ENCODE data around the gene ZMYM4. TPM values are rescaled to one million over a fixed set of nuclear protein-coding genes. Genes with fewer than 3 reads are reported as not detected.
A peak's percentile ranks its signal among the peaks of the same experiment; 100 is the strongest.

ZMYM4 gene
- total and polyA plus RNA-seq, 3 donors from 2014 or later: 63.5 to 73.5 (median 68.6) TPM

GRCh38 chr1:35264035-35264434, 4.5 kb upstream of the ZMYM4 start:
- Histone ChIP-seq H3K4me3 (no peak overlapping the region), H3K27me3 (no peaks in the 10 kb centered on the region), H3K27ac (peak overlapping the region in 1 of 2 donors; percentile 67), H3K4me1 (peaks cover 20% of the 10 kb centered on the region), H3K9me3 (no peaks in the 10 kb centered on the region), H3K36me3 (ENCODE audit: low read depth, missing control alignments) (no peaks in the 10 kb centered on the region)
- 67 to 70% methylated on average over 5 of the region's 5 CpGs for WGBS, 2 donors
- DNase-seq: no peak
- intact Hi-C loops (cut with DNase I; ENCODE audit: low total_unique reads): no loop called here
- no peak for TF ChIP-seq POLR2A (IDR thresholded peaks at IDR 0.05)
- no peak for TF ChIP-seq CTCF (IDR thresholded peaks at IDR 0.05)

GRCh38 chr1:35264871-35265270, 3.6 kb upstream of the ZMYM4 start:
- no peak overlapping the region for H3K4me3 ChIP-seq
- H3K27me3 ChIP-seq: no peaks in the 10 kb centered on the region
- peak; percentile 53 for DNase-seq
- WGBS, 2 donors: 19 to 23% methylated on average over 6 of the region's 6 CpGs
- intact Hi-C loops (cut with DNase I; ENCODE audit: low total_unique reads): no loop called here
- no peaks in the 10 kb centered on the region for H3K36me3 ChIP-seq (ENCODE audit: low read depth, missing control alignments)
- peaks cover 20% of the 10 kb centered on the region for H3K4me1 ChIP-seq
- H3K9me3 ChIP-seq: no peaks in the 10 kb centered on the region
- TF ChIP-seq POLR2A (IDR thresholded peaks at IDR 0.05): no peak
- no peak for TF ChIP-seq CTCF (IDR thresholded peaks at IDR 0.05)
- H3K27ac ChIP-seq: peak overlapping the region; percentile 65 to 67

GRCh38 chr1:35266306-35266705, 2.2 kb upstream of the ZMYM4 start:
- no peak overlapping the region for H3K4me3 ChIP-seq
- no peak for TF ChIP-seq CTCF (IDR thresholded peaks at IDR 0.05)
- H3K36me3 ChIP-seq (ENCODE audit: low read depth, missing control alignments): no peaks in the 10 kb centered on the region
- H3K4me1 ChIP-seq: peaks cover 20% of the 10 kb centered on the region
- intact Hi-C loops (cut with DNase I; ENCODE audit: low total_unique reads): no loop called here
- H3K9me3 ChIP-seq: no peaks in the 10 kb centered on the region
- 91 to 96% methylated on average over 4 of the region's 4 CpGs for WGBS, 2 donors
- no peaks in the 10 kb centered on the region for H3K27me3 ChIP-seq
- no peak for DNase-seq
- H3K27ac ChIP-seq: no peak overlapping the region

GRCh38 chr1:35269201-35269988, 886 bp downstream of the ZMYM4 start:
- Histone ChIP-seq H3K36me3 (ENCODE audit: low read depth, missing control alignments) (no peaks in the 10 kb centered on the region), H3K27ac (peak overlapping the region; percentile 90 to 93), H3K27me3 (no peaks in the 10 kb centered on the region), H3K4me1 (peaks cover 19% of the 10 kb centered on the region), H3K4me3 (peak overlapping the region; percentile 92 to 98), H3K9me3 (no peaks in the 10 kb centered on the region)
- peak; percentile 28 for DNase-seq
- intact Hi-C loops (cut with DNase I; ENCODE audit: low total_unique reads): no loop called here
- no peak for TF ChIP-seq CTCF (IDR thresholded peaks at IDR 0.05)
- no peak for TF ChIP-seq POLR2A (IDR thresholded peaks at IDR 0.05)
- WGBS, 2 donors: 1 to 2% methylated on average over 24 of the region's 24 CpGs

- Histone ChIP-seq H3K9me3 (no peaks in the 10 kb centered on the region), H3K4me1 (peaks cover 14% of the 10 kb centered on the region), H3K27ac (peak overlapping the region in 1 of 2 donors; percentile 93), H3K36me3 (ENCODE audit: low read depth, missing control alignments) (no peaks in the 10 kb centered on the region), H3K4me3 (peak overlapping the region; percentile 92 to 98), H3K27me3 (no peaks in the 10 kb centered on the region)
- DNase-seq: no peak
- TF ChIP-seq CTCF (IDR thresholded peaks at IDR 0.05) (no peak), POLR2A (IDR thresholded peaks at IDR 0.05) (no peak)
- WGBS, 2 donors: 26 to 33% methylated on average over 2 of the region's 2 CpGs
- intact Hi-C loops (cut with DNase I; ENCODE audit: low total_unique reads): no loop called here
These were observed 1.4 kb downstream of the ZMYM4 start for GRCh38 chr1:35269989-35270289.
